Activated CD4-positive, alpha-beta memory T cell treated with anti-CD3 and anti-CD28 coated beads, Interleukin-2, amount 10 ng/mL, durations not matched to agents 7 days and 5 days (primary cell): Measurements from ENCODE around the gene MRPS27. TPM values are rescaled to one million over a fixed set of nuclear protein-coding genes. Genes with fewer than 3 reads are reported as not detected.

Experiments used
- CTCF ChIA-PET: fragments of 350-600 bp; sonication (Branson Sonifier 250); formaldehyde crosslinking; loops from one replicate; lab custom pipeline; 2021; ENCODE audit warnings: antibody characterized with exemption, inconsistent platforms; lab: Charles Lee
- POLR2A ChIA-PET: fragments of 350-600 bp; sonication (Branson Sonifier 250); formaldehyde crosslinking; loops from one replicate; lab custom pipeline; 2021; ENCODE audit warnings: antibody characterized with exemption; lab: Charles Lee
- DNase-seq: peaks from one replicate; pipeline ENCODE4 v3.0.0-alpha.2; 2020
- H3K27ac Mint-ChIP-seq: one replicate; pipeline ENCODE4 v1.8.0; 2021; ENCODE audit warnings: mild to moderate bottlenecking, mixed read lengths
- H3K27me3 Mint-ChIP-seq: one replicate; pipeline ENCODE4 v1.8.0; 2021; ENCODE audit warnings: mixed read lengths
- H3K36me3 Mint-ChIP-seq: one replicate; pipeline ENCODE4 v1.8.0; 2021; ENCODE audit warnings: low read depth, mixed read lengths
- H3K4me1 Mint-ChIP-seq: one replicate; pipeline ENCODE4 v1.8.0; 2021; ENCODE audit warnings: mixed read lengths
- H3K4me3 Mint-ChIP-seq: one replicate; pipeline ENCODE4 v1.8.0; 2021; ENCODE audit warnings: mild to moderate bottlenecking, mixed read lengths
- H3K9me3 Mint-ChIP-seq: one replicate; pipeline ENCODE4 v1.8.0; 2021; ENCODE audit warnings: mixed read lengths
- total RNA-seq, 2 experiments: library from RNA; stranded (reverse); gene quantifications; one replicate each; pipeline ENCODE4 v1.2.3, GENCODE V29; 2021

MRPS27 gene
- total RNA-seq, 2 experiments from 2014 or later, result 34.5 to 41.1 TPM

DNA sequence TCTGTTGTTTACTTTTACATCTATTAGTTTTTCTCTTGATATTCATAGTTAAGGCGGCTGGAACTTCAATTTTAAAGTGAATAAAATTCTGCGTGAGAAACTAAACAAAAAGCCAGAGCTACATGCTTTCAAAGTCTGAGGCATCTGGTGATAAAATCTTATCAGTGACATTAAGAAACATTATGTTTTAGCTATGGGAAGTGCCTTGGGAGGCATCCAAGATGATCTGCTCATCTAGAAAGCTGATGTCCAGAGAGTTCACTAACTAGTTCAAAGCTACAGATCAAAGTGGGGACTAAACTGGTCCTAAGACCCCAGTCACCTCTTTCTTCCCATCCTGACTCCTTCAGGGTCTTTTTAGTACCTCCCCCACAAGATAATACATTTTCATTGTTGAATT lies 37.2 kb downstream of the MRPS27 start:
- Mint-ChIP-seq H3K27ac (no peak overlapping the region), H3K27me3 (no peaks in the 10 kb centered on the region), H3K9me3 (no peaks in the 10 kb centered on the region), H3K36me3 (peaks cover 16% of the 10 kb centered on the region), H3K4me1 (no peaks in the 10 kb centered on the region), H3K4me3 (no peak overlapping the region)
- POLR2A ChIA-PET, result interaction anchor here (1.2 kb wide), 1 partner anchor 25 kb away, joined by 4 read pairs; no protein-coding TSS in a partner anchor
- CTCF ChIA-PET, result no interaction called here
- no peak for DNase-seq

DNA sequence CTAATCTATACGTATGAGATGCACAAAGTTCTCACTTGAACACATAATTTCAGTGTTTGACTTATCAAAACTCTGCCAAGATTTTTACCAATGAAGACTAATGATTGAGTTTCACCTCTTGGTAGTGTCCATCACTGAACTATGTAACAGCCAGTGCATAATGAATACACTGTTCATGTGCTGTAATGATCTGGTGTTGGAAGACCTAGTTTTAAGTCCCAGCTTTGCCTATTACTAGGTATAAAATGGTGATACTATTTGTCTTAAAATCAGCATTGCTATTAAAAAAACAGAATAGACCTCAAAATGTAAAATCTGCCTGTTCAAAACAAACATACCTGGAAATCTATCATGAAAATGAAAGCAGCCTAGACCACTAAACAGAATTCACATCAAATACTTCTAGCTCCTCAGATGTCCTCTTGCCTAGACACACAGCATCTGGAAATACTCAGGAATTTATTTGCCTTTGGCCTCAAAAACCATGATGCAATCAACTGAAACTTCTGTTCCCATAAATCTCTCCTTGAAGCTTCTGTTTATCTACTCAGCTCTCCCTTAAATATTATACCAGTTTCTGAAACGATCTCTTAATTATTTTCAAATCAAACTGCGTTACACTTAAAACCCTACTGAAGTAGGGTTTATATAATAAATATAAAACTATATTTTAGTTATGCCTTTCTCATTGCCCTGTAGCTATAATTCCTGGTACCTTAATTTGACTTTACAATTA lies 38.1 kb downstream of the MRPS27 start:
- CTCF ChIA-PET, result interaction anchor here (1.0 kb wide), 1 partner anchor 38 kb away, joined by 3 read pairs; the partner anchor contains the start of genes MRPS27 and PTCD2

DNA sequence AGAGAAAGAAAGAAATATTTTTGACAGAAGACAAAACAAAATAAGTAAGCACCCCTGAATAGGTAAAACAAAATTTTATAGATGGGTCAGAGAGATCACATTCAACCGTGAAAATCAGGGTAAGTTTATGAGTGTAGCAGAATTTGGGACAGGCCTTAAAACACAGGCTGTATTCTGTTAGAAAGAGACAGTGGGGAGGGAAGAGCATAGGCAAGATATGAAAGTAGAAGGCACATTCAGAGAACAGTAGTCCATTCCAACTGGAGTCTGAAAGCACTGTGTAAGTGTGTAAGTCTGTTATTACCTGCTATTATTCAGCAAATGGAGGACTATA lies 38.6 kb downstream of the MRPS27 start:
- POLR2A ChIA-PET, result no interaction called here
- Mint-ChIP-seq H3K4me3 (no peak overlapping the region), H3K27ac (no peak overlapping the region), H3K9me3 (no peaks in the 10 kb centered on the region), H3K4me1 (no peaks in the 10 kb centered on the region), H3K36me3 (peaks cover 18% of the 10 kb centered on the region), H3K27me3 (no peaks in the 10 kb centered on the region)
- no peak for DNase-seq
- CTCF ChIA-PET, result interaction anchor here (1.0 kb wide), 1 partner anchor 39 kb away, joined by 3 read pairs; the partner anchor contains the start of genes MRPS27 and PTCD2

More for the DNA sequence above, 38.1 kb downstream of the MRPS27 start:
- Mint-ChIP-seq H3K27ac (no peak overlapping the region), H3K4me1 (no peaks in the 10 kb centered on the region), H3K27me3 (no peaks in the 10 kb centered on the region), H3K4me3 (no peak overlapping the region), H3K9me3 (no peaks in the 10 kb centered on the region), H3K36me3 (peaks cover 18% of the 10 kb centered on the region)
- POLR2A ChIA-PET, result no interaction called here
- no peak for DNase-seq

DNA sequence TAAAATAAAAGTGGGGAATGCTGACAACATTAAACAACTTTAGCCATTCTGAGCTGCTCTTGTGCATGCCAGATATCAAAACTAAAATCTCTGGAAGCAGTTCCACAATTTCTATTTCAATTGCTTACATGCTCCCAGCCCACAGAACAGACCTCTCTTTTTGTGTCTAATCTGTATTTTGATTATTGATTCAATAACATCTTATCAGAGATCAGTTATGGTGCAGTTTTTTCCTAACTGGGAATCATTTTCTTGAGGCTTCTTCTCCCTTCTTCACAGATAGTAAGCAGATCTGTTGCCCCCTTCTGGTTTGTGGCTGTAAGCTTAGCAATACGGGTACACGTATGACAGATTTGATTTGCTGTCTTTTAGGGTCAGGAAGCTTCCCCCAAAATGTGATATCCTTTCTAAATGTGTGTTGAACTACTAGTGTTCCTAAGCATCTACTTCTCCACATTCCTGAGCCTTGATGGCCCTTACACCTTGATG lies 39.4 kb downstream of the MRPS27 start:
- Mint-ChIP-seq H3K27ac (no peak overlapping the region), H3K36me3 (peaks cover 26% of the 10 kb centered on the region), H3K27me3 (no peaks in the 10 kb centered on the region), H3K4me1 (no peaks in the 10 kb centered on the region), H3K4me3 (no peak overlapping the region), H3K9me3 (no peaks in the 10 kb centered on the region)
- CTCF ChIA-PET, result interaction anchor here (1.6 kb wide), 1 partner anchor 25 kb away, joined by 3 read pairs; no protein-coding TSS in a partner anchor
- POLR2A ChIA-PET, result no interaction called here
- no peak for DNase-seq

DNA sequence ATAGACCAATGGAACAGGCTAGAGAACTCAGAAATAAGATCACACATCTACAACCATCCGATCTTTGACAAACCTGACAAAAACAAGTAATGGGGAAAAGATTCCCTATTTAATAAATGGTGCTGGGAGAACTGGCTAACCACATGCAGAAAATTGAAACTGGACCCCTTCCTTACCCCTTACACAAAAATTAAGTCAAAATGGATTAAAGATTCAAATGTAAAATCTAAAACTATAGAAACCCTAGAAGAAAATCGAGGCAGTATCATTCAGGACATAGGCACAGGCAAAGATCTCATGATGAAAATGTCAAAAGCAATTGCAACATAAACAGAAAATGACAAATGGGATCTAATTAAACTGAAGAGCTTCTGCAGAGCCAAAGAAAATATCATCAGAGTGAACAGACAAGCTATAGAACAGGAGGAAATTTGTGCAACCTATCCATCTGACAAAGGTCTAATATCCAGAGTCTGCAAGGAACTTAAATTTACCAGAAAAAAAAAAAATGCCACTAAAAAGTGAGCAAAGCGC lies 43.8 kb downstream of the MRPS27 start:
- H3K36me3 Mint-ChIP-seq, result peaks cover 23% of the 10 kb centered on the region
- no peaks in the 10 kb centered on the region for H3K4me1 Mint-ChIP-seq
- POLR2A ChIA-PET, result no interaction called here
- H3K27ac Mint-ChIP-seq, result no peak overlapping the region
- no peak overlapping the region for H3K4me3 Mint-ChIP-seq
- CTCF ChIA-PET, result no interaction called here
- H3K9me3 Mint-ChIP-seq, result no peaks in the 10 kb centered on the region
- H3K27me3 Mint-ChIP-seq, result no peaks in the 10 kb centered on the region
- no peak for DNase-seq

DNA sequence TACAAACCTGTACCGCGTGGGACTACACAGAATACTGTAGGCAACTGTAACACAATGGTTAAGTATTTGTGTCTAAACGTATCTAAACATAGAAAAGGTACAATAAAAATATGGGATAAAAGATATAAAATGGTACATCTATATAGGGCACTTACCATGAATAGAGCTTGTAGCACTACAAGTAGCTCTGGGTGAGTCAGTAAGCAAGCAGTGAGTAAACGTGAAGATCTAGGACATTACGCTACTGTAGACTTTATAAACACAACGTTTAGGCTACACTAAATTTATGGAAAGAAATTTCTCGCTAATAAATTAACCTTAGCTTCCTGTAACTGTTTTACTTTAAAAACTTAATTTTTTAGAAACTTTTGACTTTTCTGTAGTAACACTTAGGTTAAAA lies 46.5 kb downstream of the MRPS27 start:
- Mint-ChIP-seq H3K4me3 (no peak overlapping the region), H3K27ac (no peak overlapping the region), H3K36me3 (peaks cover 16% of the 10 kb centered on the region), H3K4me1 (no peaks in the 10 kb centered on the region), H3K9me3 (no peaks in the 10 kb centered on the region), H3K27me3 (no peaks in the 10 kb centered on the region)
- CTCF ChIA-PET, result interaction anchor here (1.1 kb wide), 1 partner anchor 14 kb away, joined by 4 read pairs; no protein-coding TSS in a partner anchor
- POLR2A ChIA-PET, result no interaction called here
- no peak for DNase-seq

DNA sequence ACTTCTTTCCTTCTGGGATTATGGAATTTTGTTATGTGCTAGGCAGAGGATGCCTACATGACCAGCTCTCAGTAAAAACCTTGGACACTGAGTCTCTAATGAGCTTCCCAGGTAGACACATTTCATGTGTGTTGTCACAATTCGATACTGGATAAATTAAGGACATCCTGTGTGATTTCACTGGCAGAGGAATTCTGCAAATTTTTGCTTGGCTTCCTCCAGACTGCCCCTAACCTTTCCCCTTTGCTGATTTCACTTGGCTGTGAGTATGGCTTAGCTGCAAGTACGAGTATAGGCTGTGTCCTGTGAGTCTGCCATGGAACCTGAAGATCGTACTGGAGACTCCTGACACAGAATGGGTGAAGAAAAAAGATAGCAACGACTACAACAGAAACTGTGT lies 47.6 kb downstream of the MRPS27 start:
- CTCF ChIA-PET, result no interaction called here
- DNase-seq, result no peak
- Mint-ChIP-seq H3K27me3 (no peaks in the 10 kb centered on the region), H3K4me3 (no peak overlapping the region), H3K9me3 (no peaks in the 10 kb centered on the region), H3K36me3 (peaks cover 14% of the 10 kb centered on the region), H3K27ac (no peak overlapping the region), H3K4me1 (no peaks in the 10 kb centered on the region)
- POLR2A ChIA-PET, result no interaction called here

DNA sequence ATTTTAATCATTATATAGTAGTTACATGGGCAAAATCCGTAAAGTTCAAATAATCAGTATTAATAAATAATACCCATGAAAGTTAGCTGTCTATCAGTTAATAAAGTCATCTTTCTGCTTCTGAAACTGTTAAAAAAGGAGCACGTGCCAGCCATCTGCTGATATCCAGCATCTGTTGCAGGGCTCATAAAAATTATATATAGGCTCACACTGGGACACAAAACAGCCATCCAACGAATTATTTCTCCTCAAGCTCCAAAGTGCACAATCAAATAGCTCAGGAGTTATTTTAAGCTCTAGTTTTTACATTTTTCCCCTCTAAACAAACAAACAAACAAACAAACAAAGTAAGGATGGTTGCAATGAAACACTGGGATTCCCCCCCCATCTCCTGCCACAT lies 48.3 kb downstream of the MRPS27 start:
- POLR2A ChIA-PET, result no interaction called here
- Mint-ChIP-seq H3K36me3 (peaks cover 10% of the 10 kb centered on the region), H3K9me3 (no peaks in the 10 kb centered on the region), H3K27me3 (no peaks in the 10 kb centered on the region), H3K27ac (no peak overlapping the region), H3K4me1 (no peaks in the 10 kb centered on the region), H3K4me3 (no peak overlapping the region)
- no peak for DNase-seq
- CTCF ChIA-PET, result no interaction called here

DNA sequence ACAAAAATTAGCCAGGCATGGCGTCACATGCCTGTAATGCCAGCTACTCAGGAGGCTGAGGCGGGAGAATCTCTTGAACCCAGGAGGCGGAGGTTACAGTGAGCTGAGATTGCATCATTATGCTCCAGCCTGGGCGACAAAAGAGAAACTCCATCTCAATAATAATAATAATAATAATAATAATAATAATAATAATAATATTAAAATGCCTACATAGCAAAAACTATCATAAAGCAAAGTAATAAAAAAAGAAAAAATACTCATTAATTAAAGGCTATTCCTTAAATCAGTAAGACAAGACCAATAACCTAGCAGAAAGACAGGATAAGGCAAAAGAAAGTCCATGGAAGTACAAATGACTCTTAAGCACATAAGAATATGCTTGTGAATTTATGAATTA lies 50.0 kb downstream of the MRPS27 start:
- Mint-ChIP-seq H3K9me3 (no peaks in the 10 kb centered on the region), H3K36me3 (no peaks in the 10 kb centered on the region), H3K4me3 (no peak overlapping the region), H3K4me1 (no peaks in the 10 kb centered on the region), H3K27me3 (no peaks in the 10 kb centered on the region), H3K27ac (no peak overlapping the region)
- DNase-seq, result no peak
- POLR2A ChIA-PET, result no interaction called here
- CTCF ChIA-PET, result interaction anchor here (0.6 to 1.1 kb wide), 3 partner anchors 15 to 224 kb away, joined by 3 to 4 read pairs (median 3); no protein-coding TSS in a partner anchor

DNA sequence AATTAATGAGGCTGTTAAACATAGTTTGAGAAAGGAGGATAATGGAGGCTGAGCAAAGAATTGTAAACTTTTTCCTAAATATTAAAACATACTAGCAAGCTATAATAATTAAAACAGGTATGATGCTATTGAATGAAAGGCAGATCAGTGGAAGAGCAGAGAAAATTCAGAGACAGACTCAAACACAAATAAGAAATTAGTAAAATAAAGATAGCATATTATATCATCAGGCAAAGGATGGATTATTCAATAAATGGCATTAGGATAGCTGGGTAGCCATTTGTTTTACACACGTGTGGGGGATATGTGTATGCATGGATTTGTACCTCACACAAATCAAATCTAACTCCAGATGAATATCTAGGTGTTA lies 50.6 kb downstream of the MRPS27 start:
- no peak overlapping the region for H3K4me3 Mint-ChIP-seq
- CTCF ChIA-PET, result interaction anchor here (0.6 to 1.1 kb wide), 3 partner anchors 14 to 224 kb away, joined by 3 to 4 read pairs (median 3); no protein-coding TSS in a partner anchor
- no peaks in the 10 kb centered on the region for H3K36me3 Mint-ChIP-seq
- DNase-seq, result no peak
- POLR2A ChIA-PET, result no interaction called here
- no peaks in the 10 kb centered on the region for H3K9me3 Mint-ChIP-seq
- no peak overlapping the region for H3K27ac Mint-ChIP-seq
- H3K4me1 Mint-ChIP-seq, result no peaks in the 10 kb centered on the region
- H3K27me3 Mint-ChIP-seq, result no peaks in the 10 kb centered on the region

DNA sequence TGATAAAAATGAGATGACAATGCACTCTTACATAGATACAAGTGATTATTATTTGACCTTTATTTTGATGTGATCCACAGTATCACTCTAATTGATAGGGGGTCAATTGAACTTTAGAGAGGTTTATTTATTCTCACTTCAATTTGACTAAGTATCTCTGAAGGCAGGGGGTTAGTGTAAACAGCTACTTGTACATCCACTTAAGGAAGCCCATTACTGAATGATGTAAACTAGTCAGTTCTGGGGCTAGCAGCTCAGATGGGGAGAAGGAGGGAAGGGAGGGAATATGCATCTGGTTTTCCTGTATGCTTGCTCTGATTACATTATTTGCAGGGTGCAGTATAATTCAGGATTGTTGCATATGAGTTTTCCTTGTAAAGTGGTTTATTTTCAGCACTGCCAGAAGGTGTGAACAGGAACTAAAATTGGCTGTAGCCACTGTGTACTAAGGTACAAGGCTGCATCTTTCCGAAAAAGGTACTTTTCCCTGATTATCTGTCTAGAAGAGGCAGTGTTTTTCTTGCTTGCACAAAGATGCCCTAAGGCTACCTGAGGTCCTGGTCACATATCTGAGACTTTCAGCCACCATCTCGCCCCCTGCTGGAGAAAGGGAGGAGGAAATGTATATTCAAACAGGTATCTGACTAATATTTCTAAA lies 51.2 kb downstream of the MRPS27 start:
- no peaks in the 10 kb centered on the region for H3K27me3 Mint-ChIP-seq
- no peak overlapping the region for H3K27ac Mint-ChIP-seq
- H3K4me1 Mint-ChIP-seq, result no peaks in the 10 kb centered on the region
- H3K4me3 Mint-ChIP-seq, result no peak overlapping the region
- H3K36me3 Mint-ChIP-seq, result no peaks in the 10 kb centered on the region
- ChIA-PET POLR2A (no interaction called here), CTCF (interaction anchor here (0.6 to 1.4 kb wide), 5 partner anchors 12 to 132 kb away, joined by 3 to 4 read pairs (median 3); no protein-coding TSS in a partner anchor)
- H3K9me3 Mint-ChIP-seq, result no peaks in the 10 kb centered on the region
- DNase-seq, result peak; percentile 37

DNA sequence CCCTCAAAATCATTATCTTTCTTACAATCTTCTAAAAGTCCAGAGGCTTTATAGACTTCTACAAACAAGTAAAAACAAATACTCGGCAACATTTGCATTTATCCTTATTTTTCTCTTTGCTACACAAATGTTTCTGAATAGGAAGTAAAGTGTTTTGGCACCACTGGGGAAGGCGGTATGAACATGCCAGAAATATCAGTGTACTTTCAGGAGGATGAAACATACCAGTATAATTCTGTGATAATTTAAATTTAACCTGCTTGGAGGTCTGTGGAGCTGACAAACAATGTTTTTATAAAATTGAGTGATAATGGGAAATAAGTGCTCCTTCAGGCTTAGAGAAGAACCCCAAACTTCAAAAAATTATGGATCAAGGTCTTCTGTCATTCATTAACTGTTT lies 51.8 kb downstream of the MRPS27 start:
- H3K4me3 Mint-ChIP-seq, result no peak overlapping the region
- no peak for DNase-seq
- CTCF ChIA-PET, result interaction anchor here (0.6 to 1.4 kb wide), 3 partner anchors 12 to 131 kb away, joined by 3 to 4 read pairs (median 3); no protein-coding TSS in a partner anchor
- no peaks in the 10 kb centered on the region for H3K27me3 Mint-ChIP-seq
- no peaks in the 10 kb centered on the region for H3K9me3 Mint-ChIP-seq
- POLR2A ChIA-PET, result no interaction called here
- H3K27ac Mint-ChIP-seq, result no peak overlapping the region
- H3K36me3 Mint-ChIP-seq, result no peaks in the 10 kb centered on the region
- H3K4me1 Mint-ChIP-seq, result no peaks in the 10 kb centered on the region

DNA sequence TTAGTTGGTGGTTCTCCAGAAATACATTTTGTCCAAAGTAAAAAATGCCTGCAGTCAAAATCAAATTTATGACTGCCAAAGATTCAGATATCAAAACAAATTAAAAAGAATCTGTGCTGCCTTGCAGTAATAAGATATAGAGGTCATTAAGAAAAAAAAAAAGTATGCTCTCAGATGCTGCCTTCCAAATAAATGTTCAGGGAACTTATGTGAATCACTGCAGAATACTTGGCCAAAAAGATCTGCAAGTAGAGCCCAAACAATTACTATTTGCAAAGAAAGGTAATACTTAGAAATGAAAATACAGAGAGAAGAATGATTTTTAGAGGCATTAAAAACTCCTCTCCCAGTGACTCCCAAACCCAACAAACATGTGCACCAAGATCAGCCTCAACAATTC lies 52.4 kb downstream of the MRPS27 start:
- H3K36me3 Mint-ChIP-seq, result no peaks in the 10 kb centered on the region
- no peaks in the 10 kb centered on the region for H3K9me3 Mint-ChIP-seq
- H3K27me3 Mint-ChIP-seq, result no peaks in the 10 kb centered on the region
- no peak for DNase-seq
- H3K27ac Mint-ChIP-seq, result no peak overlapping the region
- H3K4me1 Mint-ChIP-seq, result no peaks in the 10 kb centered on the region
- CTCF ChIA-PET, result interaction anchor here (1.1 to 1.4 kb wide), 2 partner anchors 11 to 44 kb away, joined by 3 to 4 read pairs; no protein-coding TSS in a partner anchor
- no peak overlapping the region for H3K4me3 Mint-ChIP-seq
- POLR2A ChIA-PET, result no interaction called here
